ENCODE data around the gene PGC.

DNA sequence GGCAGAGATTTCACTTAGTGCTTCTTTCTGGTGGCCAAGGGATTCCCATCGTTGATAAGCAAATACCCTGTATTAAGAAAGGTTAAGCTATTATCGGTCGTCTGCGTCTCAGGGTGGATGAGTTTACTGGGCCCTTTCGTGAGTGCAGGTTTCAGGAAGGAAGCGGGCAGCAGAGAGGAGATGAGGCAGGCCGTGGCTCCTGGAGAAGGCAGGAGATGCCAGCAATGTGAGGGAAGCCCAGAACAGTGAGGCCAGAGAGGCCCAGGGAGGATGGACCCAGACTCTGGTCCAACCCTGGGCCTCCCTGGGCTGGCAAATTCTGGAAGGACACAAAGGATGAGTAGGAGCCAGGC, 23.0 kb downstream of the PGC start:
- no peak for TF ChIP-seq EP300 (IDR thresholded peaks at IDR 0.05)
- TF ChIP-seq POLR2AphosphoS5 (IDR thresholded peaks at IDR 0.05): no peak

Measured in sigmoid colon (tissue), 4 donors.